SH-SY5Y (cell line): ENCODE data around the gene CPLX1.

ENCODE experiments used
- GATA2 ChIP-seq: IDR thresholded peaks from 2 replicates; pipeline ENCODE4 v1.6.1; 2011; ENCODE audit warnings: mild to moderate bottlenecking, low read depth, low read length
- GATA3 ChIP-seq: IDR thresholded peaks from 2 replicates; pipeline ENCODE4 v1.6.1; 2011; ENCODE audit warnings: low read depth, mild to moderate bottlenecking, low read length, moderate library complexity

DNA sequence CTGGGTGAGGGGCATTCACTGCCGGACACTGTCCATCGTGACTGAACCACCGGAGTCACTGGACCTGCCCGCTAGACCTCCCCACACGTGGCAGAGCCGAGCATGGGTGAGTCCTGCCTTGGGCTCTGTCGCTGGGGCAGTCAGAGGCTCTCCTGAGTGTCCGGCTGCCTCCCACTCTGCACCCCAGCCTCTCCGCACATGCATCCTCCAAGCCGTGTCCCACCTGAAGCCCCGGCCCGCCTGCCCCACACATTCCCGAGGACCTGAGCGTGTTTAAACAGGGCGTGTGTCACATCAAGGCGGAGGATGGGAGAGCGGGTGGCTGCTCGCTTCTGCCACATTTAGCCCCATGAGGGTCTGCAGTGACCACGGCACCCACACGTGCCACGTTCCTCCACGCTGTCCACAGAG is 4.7 kb downstream of the CPLX1 start:
- TF ChIP-seq GATA3 (no peak), GATA2 (no peak)
